HepG2 (cell line): ENCODE data around the gene HOXA4. TPM values are rescaled to one million over a fixed set of nuclear protein-coding genes. Genes with fewer than 3 reads are reported as not detected.

Source experiments
- KDM4B ChIP-seq: sonication (generic); formaldehyde crosslinking; IDR thresholded peaks from 2 replicates; pipeline ENCODE4 v1.4.0; 2020; ENCODE audit warnings: missing genetic modification reagents
- RORA ChIP-seq: sonication (generic); formaldehyde crosslinking; IDR thresholded peaks from 2 replicates; pipeline ENCODE4 v1.5.0; 2020; ENCODE audit warnings: mild to moderate bottlenecking, missing genetic modification reagents, moderate library complexity
- SKI ChIP-seq: fragments of 450-650 bp; IDR thresholded peaks from one replicate; pipeline ENCODE4 v1.6.1; 2018; ENCODE audit warnings: mild to moderate bottlenecking; ENCODE audit not compliant: partially characterized antibody
- ZNF562 ChIP-seq: sonication (generic); formaldehyde crosslinking; IDR thresholded peaks from 2 replicates; pipeline ENCODE4 v1.8.0; 2022; ENCODE audit warnings: missing genetic modification reagents, borderline replicate concordance
- ZNF646 ChIP-seq: sonication (generic); formaldehyde crosslinking; IDR thresholded peaks from 2 replicates; pipeline ENCODE4 v1.9.0; 2021; ENCODE audit warnings: mild to moderate bottlenecking, missing genetic modification reagents
- ZSCAN22 ChIP-seq: sonication (generic); formaldehyde crosslinking; IDR thresholded peaks from 2 replicates; pipeline ENCODE4 v1.4.0; 2020; ENCODE audit warnings: mild to moderate bottlenecking, missing genetic modification reagents
- polyA plus RNA-seq, 8 experiments: library from polyadenylated mRNA; depleted of rRNA in 3 of 8; stranded (reverse) in 7 of 8; unstranded in 1 of 8; fragments of >200 nt; fragmentation: Illumina TruSeq in 4 of 8; extraction: Trizol in 4 of 8; gene quantifications; 2 replicates each; pipeline versions ENCODE4 v1.2.1 to v1.2.3, GENCODE V29; 2011 to 2016; ENCODE audit warnings: low read depth in 4 of 8, missing spikeins in 1 of 8, mixed read lengths in 1 of 8; ENCODE audit not compliant: insufficient read depth in 1 of 8
- total RNA-seq, 5 experiments: library from RNA; depleted of rRNA; stranded (reverse); fragments of >200 nt; fragmentation: Illumina TruSeq; extraction: Trizol; gene quantifications; 2 replicates each; pipeline ENCODE4 v1.2.3, GENCODE V29; 2016; ENCODE audit warnings: low read depth in 1 of 5

HOXA4 gene
- total and polyA plus RNA-seq, 2 of the 13 experiments (the other 11 are each of a cell fraction or from before 2014, with no cell fraction given), result 2.4 to 5.4 TPM

GRCh38 chr7:27123477-27124053 lies 7.0 kb downstream of the HOXA4 start (continued):
- TF ChIP-seq ZNF646 (CRISPR knock-in tag), result no peak
- no peak for TF ChIP-seq KDM4B
- no peak for TF ChIP-seq RORA (CRISPR knock-in tag)
- no peak for TF ChIP-seq ZSCAN22
- TF ChIP-seq ZNF562 (CRISPR knock-in tag), result no peak
- TF ChIP-seq SKI, result no peak
